ENCODE results near the gene SORCS2.

DNA sequence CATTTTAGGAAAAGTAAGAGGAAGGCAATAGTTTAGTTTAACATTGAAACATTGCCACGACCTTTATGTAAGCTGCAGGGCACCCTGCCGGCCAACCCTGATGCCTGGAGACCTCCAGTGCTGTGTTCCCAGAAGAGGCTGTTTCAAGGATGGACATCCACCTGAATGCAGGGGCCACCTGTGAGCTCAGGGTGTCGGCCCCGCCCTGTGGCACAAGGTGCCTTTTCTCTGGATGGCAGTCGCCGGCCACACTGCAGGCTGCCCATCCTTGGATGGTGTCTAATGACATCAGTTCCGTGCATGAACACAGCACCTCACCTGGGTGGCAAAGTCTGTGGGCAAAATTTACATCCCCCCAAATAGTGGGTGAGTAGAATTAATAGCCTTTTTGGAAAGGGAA, 567.3 kb downstream of the SORCS2 start:
- TF ChIP-seq GATA2 (IDR thresholded peaks at IDR 0.05; ENCODE audit: low read depth, low read length) (no peak), GATA3 (IDR thresholded peaks at IDR 0.05; ENCODE audit: low read depth, low read length) (no peak)

Measured in SH-SY5Y (cell line).